GM12878 (cell line): ENCODE results near the gene MESD.

Experiments
- HDGF ChIP-seq: fragments of 450-650 bp; IDR thresholded peaks from 2 replicates; pipeline ENCODE4 v1.6.1; 2016; ENCODE audit warnings: antibody characterized with exemption
- JUND ChIP-seq: IDR thresholded peaks from 2 replicates; pipeline ENCODE4 v1.6.1; 2012; ENCODE audit warnings: low read depth, mild to moderate bottlenecking, low read length, improper control_type of control experiment, moderate library complexity
- MXI1 ChIP-seq: fragments of 150-350 bp; IDR thresholded peaks from 2 replicates; pipeline ENCODE4 v1.6.1; 2011; ENCODE audit warnings: low read depth, mild to moderate bottlenecking, inconsistent platforms, low read length, improper control_type of control experiment
- ZZZ3 ChIP-seq: IDR thresholded peaks from 2 replicates; pipeline ENCODE4 v1.6.1; 2011; ENCODE audit warnings: low read depth; ENCODE audit not compliant: control insufficient read depth, insufficient read length
- TF ChIP-seq, protein P1 (sequence below), 3 experiments: IDR thresholded peaks in 2 of 3; conservative IDR thresholded peaks in 1 of 3; 2 replicates each; pipeline ENCODE4 v1.5.1; 2011; ENCODE audit warnings: low read depth in 3 of 3, low read length in 3 of 3, mild to moderate bottlenecking in 3 of 3, control low read depth in 2 of 3, moderate library complexity in 2 of 3, inconsistent platforms in 1 of 3, mixed read lengths in 1 of 3; ENCODE audit not compliant: control insufficient read depth in 2 of 3, insufficient read depth in 1 of 3; ENCODE audit errors: extremely low read depth in 1 of 3
- TF ChIP-seq, protein P2 (sequence below): IDR thresholded peaks from 2 replicates; pipeline ENCODE4 v1.6.1; 2011; ENCODE audit warnings: borderline replicate concordance, low read depth, mild to moderate bottlenecking, moderate library complexity, low read length; ENCODE audit not compliant: insufficient read depth, poor library complexity, severe bottlenecking

GRCh38 chr15:80970018-80970657 lies 19.5 kb downstream of the MESD start:
- TF ChIP-seq, protein P1, sequence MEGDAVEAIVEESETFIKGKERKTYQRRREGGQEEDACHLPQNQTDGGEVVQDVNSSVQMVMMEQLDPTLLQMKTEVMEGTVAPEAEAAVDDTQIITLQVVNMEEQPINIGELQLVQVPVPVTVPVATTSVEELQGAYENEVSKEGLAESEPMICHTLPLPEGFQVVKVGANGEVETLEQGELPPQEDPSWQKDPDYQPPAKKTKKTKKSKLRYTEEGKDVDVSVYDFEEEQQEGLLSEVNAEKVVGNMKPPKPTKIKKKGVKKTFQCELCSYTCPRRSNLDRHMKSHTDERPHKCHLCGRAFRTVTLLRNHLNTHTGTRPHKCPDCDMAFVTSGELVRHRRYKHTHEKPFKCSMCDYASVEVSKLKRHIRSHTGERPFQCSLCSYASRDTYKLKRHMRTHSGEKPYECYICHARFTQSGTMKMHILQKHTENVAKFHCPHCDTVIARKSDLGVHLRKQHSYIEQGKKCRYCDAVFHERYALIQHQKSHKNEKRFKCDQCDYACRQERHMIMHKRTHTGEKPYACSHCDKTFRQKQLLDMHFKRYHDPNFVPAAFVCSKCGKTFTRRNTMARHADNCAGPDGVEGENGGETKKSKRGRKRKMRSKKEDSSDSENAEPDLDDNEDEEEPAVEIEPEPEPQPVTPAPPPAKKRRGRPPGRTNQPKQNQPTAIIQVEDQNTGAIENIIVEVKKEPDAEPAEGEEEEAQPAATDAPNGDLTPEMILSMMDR (IDR thresholded peaks at IDR 0.05 in 2 of 3, conservative IDR thresholded peaks at IDR 0.05 in 1 of 3; ENCODE audit: control insufficient read depth in 2 of 3, extremely low read depth in 1 of 3, insufficient read depth in 1 of 3, low read depth in 3 of 3, low read length in 3 of 3): peak; percentile 62 to 87 (median 74)
- TF ChIP-seq, protein P2, sequence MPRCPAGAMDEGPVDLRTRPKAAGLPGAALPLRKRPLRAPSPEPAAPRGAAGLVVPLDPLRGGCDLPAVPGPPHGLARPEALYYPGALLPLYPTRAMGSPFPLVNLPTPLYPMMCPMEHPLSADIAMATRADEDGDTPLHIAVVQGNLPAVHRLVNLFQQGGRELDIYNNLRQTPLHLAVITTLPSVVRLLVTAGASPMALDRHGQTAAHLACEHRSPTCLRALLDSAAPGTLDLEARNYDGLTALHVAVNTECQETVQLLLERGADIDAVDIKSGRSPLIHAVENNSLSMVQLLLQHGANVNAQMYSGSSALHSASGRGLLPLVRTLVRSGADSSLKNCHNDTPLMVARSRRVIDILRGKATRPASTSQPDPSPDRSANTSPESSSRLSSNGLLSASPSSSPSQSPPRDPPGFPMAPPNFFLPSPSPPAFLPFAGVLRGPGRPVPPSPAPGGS: no peak
- TF ChIP-seq JUND (no peak), ZZZ3 (no peak), MXI1 (no peak), HDGF (no peak)
